NCI-H526 (cell line): ENCODE data around the gene SLC26A8.
A peak's percentile ranks its signal among the peaks of the same experiment; 100 is the strongest.
"Not testable (repeated sequence)": the region's sequence is repeated elsewhere in the genome, so short reads cannot be mapped to it uniquely, and the experiment has no call there.

ENCODE experiments used
- DNase-seq, 2 experiments: peaks; one replicate each; lab custom pipeline; 2025; lab: John Stamatoyannopoulos, UW

The SLC26A8 gene

DNA sequence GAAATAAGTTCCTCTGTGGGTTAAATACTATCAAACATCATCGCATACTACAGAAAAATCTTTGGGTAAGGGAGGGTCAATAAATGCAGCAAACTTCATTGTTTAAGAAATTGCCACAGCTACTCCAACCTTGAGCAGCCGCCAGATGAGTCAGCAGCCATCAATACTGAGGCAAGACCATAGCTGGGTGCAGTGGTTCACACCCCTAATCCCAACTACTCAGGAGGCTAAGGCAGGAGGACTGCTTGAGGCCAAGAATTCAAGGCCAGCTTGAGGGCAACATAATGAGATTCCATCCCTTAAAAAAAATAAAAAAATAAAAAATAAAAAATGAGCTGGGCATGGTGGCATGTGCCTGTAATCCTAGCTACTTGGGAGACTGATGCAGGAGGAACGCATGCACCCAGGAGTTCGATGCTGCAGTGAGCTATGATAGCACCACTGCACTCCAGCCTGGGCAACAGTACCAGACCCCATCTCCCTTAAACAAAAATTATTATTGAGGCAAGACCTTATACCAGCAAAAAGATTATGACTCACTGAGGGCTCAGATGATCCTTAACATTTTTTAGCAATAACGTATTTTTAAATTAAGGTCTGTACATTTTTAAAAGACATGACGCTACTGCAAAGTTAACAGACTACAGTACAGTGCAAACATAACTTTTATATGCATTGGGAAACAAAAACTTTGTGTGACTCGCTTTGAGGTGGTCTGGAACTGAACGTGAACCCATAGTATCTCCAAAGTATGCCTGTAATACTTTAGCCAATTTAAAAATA is 112.4 kb downstream of the SLC26A8 start:
- no peak for DNase-seq

DNA sequence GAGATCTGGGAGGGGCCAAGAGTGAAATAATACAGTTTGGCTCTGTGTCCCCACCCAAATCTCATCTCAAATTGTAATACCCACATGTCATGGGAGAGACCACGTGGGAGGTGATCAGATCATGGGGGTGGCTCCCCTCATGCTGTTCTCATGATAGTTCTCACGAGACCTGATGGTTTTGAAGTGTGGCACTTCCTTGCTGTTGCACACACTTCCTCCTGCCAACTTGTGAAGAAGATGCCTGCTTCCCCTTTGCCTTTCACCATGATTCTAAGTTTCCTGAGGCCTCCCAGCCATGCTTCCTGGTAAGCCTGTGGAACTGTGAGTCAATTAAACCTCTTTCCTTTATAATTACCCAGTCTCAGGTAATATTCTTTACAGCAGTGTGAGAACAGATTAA is 114.9 kb downstream of the SLC26A8 start:
- DNase-seq: not testable (repeated sequence)

DNA sequence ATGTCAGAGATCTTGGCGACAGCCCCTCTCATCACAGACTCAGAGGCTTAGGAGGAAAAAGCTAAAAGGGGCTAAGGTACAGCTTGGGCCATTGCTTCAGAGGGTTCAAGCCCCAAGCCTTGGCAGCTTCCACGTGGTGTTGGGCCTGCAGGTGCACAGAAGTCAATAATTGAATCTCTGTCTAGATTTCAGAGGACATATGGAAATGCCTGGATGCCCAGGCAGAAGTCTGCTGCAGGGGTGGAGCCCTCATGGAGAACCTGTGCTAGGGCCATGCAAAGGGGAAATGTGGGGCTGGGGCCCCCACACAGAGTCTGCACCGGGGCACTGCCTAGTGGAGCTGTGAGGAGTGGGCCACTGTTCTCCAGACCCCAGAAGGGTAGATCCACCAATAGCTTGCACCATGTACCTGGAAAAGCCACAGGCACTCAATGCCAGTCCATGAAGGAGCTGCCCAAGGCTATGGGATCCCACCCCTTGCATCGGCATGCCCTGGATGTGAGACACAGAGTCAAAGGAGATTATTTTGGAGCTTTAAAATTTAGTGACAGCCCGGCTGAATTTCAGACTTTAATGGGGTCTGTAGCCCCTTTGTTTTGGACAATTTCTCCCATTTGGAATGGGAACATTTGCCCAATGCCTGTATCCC is 115.6 kb downstream of the SLC26A8 start:
- not testable (repeated sequence) for DNase-seq

DNA sequence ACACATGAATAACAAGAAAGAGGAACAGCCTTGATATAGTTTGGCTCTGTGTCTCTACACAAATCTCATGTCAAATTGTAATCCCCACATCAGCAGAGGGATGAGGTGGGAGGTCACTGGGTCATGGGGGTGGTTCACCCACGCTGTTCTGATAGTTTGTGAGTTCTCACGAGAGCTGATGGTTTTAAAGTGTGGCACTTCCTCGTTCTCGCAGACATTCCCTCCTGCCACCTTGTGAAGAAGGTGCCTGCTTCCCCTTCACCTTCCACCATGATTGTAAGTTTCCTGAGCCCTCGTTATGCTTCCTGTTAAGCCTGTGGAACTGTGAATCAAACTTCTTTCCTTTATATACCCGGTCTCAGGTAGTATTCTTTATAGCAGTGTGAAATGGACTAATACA is 116.7 kb downstream of the SLC26A8 start:
- DNase-seq: no peak

DNA sequence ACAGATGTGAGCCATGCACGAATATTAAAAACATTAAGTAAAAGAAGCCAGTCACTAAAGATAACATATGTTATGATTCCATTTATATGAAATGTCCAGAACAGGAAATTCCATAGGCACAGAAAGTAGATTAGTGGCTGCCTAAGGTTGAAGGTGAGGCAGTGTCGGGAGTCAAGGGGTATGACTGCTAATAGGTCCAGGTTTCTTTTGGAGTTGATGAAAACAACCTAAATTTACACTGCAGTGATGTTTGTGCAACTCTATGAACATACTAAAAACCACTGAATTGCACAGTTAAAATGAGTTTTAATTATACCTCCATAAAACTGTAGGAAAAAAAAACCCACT is 118.0 kb downstream of the SLC26A8 start:
- DNase-seq: no peak

DNA sequence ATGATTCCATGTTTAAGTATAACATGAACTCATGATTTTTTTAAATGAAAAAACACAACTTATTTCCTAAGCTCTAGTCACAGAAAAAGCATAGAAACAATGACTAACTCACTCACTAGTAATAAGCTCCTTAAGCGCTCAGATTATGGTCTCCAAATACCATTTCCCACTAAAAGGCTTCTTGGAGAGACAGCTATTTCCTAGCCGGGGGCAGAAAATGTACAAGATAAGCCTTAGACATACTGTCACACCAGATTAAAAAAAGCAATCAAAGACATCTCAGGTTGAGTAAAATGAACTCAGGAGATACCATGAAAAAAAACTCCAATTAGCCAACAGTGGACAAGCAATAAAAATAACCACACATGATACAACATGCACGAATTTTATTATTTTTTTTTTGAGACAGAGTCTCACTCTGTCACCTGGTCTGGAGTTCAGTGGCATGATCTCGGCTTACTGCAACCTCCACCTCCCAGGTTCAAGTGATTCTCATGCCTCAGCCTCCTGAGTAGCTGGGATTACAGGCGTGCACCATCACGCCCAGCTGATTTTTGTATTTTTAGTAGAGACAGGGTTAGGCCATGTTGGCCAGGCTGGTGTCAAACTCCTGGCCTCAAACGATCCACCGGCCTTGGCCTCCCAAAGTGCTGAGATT is 118.5 kb downstream of the SLC26A8 start:
- no peak for DNase-seq

DNA sequence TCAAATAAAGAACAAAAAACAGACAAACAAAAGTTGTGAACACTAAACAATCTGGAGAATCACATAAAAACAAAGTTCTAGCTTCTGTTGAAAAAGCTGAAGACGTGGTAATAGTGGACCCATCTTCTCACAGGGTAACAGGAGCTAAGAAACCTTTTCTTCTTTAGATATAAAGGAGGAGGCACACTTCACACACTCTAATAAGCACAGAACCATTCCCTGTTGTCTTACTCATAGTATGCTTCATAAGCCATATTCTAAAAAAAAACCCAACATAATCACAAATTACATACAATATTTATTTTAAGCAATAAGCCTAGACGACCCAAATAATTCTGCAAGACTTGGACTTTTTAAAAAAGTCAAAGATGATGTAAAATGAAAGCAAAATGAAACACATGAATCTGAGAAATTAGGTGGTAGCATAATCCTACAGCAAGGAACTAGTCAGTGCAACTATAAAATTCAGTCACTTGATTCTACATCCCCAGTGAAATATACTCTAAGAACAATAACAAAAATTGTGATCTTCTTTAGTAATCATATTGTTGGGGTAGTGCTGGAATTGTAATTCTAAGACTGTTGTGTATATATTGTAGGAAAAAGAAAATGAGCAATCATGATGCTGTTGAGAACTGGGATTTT is 119.2 kb downstream of the SLC26A8 start:
- no peak for DNase-seq

DNA sequence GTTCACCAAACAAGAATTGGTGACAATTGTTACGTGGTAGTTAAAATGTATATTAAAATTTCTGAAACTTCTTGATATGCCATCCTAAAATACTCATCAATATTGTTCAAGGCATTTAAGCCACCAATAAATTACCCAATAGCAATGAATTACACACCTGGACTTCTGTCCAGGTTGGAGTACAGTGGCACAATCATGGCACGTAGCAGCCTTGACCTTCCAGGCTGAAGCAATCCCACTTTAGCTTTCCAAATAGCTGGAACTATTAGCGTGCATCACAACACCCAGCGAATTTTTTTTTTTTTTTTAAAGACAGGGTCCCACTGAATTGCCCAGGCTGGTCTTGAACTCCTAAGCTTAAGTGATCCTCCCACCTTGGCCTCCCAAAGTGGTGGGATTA is 120.8 kb downstream of the SLC26A8 start:
- no peak for DNase-seq

DNA sequence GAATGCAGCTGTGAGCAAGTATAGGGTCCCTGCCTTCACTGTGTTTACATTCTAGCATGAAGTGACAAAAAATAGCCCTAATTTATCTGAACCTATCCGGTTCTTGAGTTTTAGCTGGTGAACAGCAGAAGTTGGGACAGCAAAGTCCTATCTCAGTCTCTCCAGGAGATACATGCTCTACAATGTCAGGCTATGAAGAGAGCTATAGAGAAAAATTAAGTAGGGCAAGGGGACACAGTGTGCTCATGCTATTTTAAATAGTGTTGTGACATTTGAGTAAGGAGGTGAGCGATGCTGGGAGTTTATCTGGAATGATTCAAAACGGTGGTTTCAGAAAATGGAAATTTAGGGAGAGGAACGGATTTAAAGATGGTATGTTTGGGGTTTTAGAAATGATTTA is 124.0 kb downstream of the SLC26A8 start:
- no peak for DNase-seq

DNA sequence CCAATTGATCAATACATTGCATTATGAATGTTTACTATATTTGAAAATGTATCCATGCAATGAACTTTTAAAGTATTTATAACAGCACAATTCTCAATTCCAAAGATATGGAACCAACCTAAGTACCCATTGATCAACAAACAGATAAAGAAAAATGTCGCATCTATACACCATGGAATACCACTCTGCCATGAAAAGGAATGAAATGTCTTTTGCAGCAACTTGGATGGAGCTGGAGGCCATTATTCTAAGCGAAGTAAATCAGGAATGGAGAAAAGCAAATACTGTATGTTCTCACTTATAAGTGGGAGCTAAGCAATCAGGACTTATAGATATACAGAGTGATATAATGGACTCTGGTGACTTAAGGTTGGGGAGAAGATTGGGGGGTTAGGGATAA is 126.4 kb downstream of the SLC26A8 start:
- no peak for DNase-seq

DNA sequence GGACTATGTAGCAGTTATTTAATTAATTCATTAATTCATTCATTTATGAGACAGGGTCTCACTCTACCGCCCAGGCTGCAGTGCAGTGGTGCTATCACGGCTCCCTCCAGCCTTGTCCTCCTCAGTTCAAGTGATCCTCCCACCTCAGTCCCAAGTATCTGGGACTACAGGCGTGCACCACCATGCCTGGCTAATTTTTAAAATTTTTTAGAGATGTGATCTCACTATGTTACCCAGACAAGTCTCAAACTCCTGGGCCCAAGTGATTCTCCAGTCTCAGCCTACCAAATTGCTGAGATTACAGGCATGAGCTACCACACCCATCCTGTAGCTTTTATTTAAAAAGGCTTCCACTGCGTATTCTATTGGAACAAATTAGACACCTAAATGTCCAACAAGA is 127.0 kb downstream of the SLC26A8 start:
- DNase-seq: no peak

DNA sequence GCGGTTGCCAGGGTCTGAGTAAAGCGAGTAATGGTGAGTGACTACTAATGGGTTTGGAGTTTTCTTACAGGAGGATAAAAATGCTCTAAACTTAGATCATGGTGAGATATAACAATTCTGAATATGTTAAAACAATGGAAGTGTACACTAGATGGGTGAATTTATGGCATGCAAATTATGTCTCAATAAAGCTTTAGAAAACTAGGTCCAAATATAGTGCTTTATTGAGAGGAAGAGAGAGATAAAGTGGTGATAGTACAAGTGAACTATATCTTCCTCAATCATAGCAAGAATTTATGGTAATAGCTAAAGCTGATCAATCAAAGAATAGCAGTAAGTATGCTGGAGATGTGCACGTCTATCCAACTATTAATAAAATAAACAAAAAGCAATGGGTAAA is 127.4 kb downstream of the SLC26A8 start:
- DNase-seq: peak in 1 of 2 experiments; percentile 29

DNA sequence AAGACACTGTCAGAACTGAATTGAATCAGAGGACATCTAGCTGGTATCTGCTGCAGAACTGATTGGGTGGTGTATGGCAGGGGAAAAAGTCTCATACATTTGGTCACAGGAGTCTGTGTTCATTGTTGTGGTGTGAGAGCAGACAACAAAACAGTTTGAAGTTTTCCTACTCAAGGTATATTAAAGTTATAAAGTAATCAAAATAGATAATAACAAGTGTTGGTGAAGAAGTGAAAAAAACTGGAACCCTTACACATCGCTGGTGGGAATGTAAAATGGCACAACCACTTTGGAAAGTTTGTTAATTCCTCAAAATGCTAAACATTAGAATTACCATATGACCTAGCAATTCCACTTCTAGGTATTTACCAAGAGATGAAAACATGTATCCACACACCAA is 128.2 kb downstream of the SLC26A8 start:
- DNase-seq: no peak

DNA sequence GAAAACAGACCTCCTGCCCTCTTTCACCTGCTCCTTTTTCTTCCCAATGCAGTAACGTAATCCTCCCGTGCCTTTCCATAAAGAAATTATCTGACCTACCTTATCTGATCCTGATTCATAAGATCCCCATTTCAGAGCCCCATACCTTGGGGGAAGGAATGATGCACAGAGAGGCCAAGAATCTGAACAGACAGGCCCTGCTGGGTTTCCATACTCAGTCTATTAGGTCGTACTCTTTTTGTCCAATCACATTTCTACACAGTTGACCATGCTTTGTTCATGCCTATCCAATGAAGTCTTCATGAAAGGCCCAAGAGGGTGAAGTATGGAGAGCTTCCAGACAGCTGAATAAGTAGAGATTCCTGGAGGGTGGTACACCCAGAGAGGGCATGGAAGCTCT is 128.9 kb downstream of the SLC26A8 start:
- no peak for DNase-seq

DNA sequence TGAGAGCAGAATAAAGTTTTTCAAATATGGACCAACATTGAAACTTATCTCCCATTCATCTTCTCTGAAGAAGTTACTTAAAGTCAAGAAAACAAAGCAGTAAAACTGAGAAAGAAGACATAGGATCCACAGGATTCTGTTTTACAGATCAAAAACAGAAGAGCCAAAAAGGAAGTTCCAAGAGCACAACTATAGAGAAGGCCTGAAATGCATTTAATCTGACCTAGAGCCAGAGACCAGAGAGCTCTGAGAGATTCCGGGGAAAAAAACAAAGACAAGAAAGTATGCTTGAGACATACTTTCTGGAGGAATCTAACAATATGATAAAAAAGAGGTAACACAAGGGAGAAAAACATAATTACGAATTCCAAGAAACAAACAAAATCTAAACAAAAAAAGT is 129.7 kb downstream of the SLC26A8 start:
- DNase-seq: no peak
